HG03196 (cell line): Measurements from ENCODE around the gene CLRN3.

Experiments
- ATAC-seq: cut with Tn5 transposase; IDR thresholded peaks from one replicate; pipeline ENCODE4 v1.9.1; 2021; ENCODE audit not compliant: unreplicated experiment

Gene CLRN3

GRCh38 chr10:127849224-127849623 lies 43.5 kb downstream of the CLRN3 start:
- ATAC-seq: no peak

- no peak for ATAC-seq
These were observed 44.5 kb downstream of the CLRN3 start for GRCh38 chr10:127848226-127848625.

GRCh38 chr10:127845756-127846155 lies 47.0 kb downstream of the CLRN3 start:
- ATAC-seq: no peak

GRCh38 chr10:127840884-127841283 lies 51.9 kb downstream of the CLRN3 start:
- ATAC-seq: no peak

- no peak for ATAC-seq
These were observed 55.8 kb downstream of the CLRN3 start for GRCh38 chr10:127836966-127837365.

- no peak for ATAC-seq
These were observed 56.6 kb downstream of the CLRN3 start for GRCh38 chr10:127836176-127836575.

- no peak for ATAC-seq
These were observed 58.0 kb downstream of the CLRN3 start for GRCh38 chr10:127834791-127835190.

- ATAC-seq: no peak
These were observed 58.5 kb downstream of the CLRN3 start for GRCh38 chr10:127834221-127834620.

GRCh38 chr10:127833804-127834203 lies 58.9 kb downstream of the CLRN3 start:
- ATAC-seq: no peak

GRCh38 chr10:127832501-127832900 lies 60.2 kb downstream of the CLRN3 start:
- no peak for ATAC-seq

- ATAC-seq: no peak
These were observed 62.3 kb downstream of the CLRN3 start for GRCh38 chr10:127830414-127830813.
